SU-DHL-6 (cell line): Measurements from ENCODE around the gene KIAA1614.

ENCODE experiments used
- H2AFZ ChIP-seq: fragments of 200-600 bp; sonication (generic); 2 replicates; pipeline ENCODE4 v1.6.1; 2014; ENCODE audit warnings: low read depth, mild to moderate bottlenecking, moderate library complexity, mixed read lengths, antibody characterized with exemption, low read length; ENCODE audit not compliant: severe bottlenecking
- H3F3A ChIP-seq: fragments of 200-600 bp; shearing (Covaris generic); 2 replicates; pipeline ENCODE4 v1.6.0; 2016; ENCODE audit warnings: antibody characterized with exemption, mild to moderate bottlenecking; ENCODE audit not compliant: insufficient read depth
- H3K27ac ChIP-seq: fragments of 200-600 bp; sonication (generic); 2 replicates; pipeline ENCODE4 v1.5.1; 2016; ENCODE audit warnings: low read depth, mild to moderate bottlenecking, low read length, moderate library complexity, mixed read lengths
- H3K27me3 ChIP-seq: fragments of 200-600 bp; sonication (generic), shearing (Covaris generic); 2 replicates; pipeline ENCODE4 v1.6.0; 2014; ENCODE audit warnings: mild to moderate bottlenecking, low read length
- H3K36me3 ChIP-seq: fragments of 200-600 bp; sonication (generic); 2 replicates; pipeline ENCODE4 v1.6.1; 2014; ENCODE audit warnings: mild to moderate bottlenecking, low read length, mixed read lengths
- H3K4me2 ChIP-seq: fragments of 300-600, 200-600 bp; shearing (Covaris generic), sonication (generic); 2 replicates; pipeline ENCODE4 v1.6.0; 2014; ENCODE audit warnings: low read length, low read depth, mild to moderate bottlenecking; ENCODE audit not compliant: poor library complexity, severe bottlenecking
- H3K4me3 ChIP-seq: fragments of 200-600 bp; sonication (generic); 2 replicates; pipeline ENCODE4 v1.5.1; 2014; ENCODE audit warnings: antibody characterized with exemption, low read length, mild to moderate bottlenecking, mixed read lengths; ENCODE audit not compliant: insufficient read depth, poor library complexity, severe bottlenecking
- H3K79me2 ChIP-seq: fragments of 200-600 bp; sonication (generic); 2 replicates; pipeline ENCODE4 v1.6.1; 2014; ENCODE audit warnings: mild to moderate bottlenecking, low read length, moderate library complexity; ENCODE audit not compliant: insufficient read depth
- H3K9ac ChIP-seq: fragments of 200-600 bp; sonication (generic); 2 replicates; pipeline ENCODE4 v1.7.0; 2014; ENCODE audit warnings: mild to moderate bottlenecking, low read length
- H3K9me2 ChIP-seq: fragments of 200-600 bp; sonication (generic); replicated peaks from 2 replicates; pipeline ENCODE4 v1.6.1; 2014; ENCODE audit warnings: low read length; ENCODE audit not compliant: insufficient read depth
- H3K9me3 ChIP-seq: fragments of 200-600 bp; sonication (generic); 2 replicates; pipeline ENCODE4 v1.6.1; 2014; ENCODE audit warnings: low read length, mixed read lengths; ENCODE audit not compliant: insufficient read depth
- H4K20me1 ChIP-seq: fragments of 200-600 bp; sonication (generic); 2 replicates; pipeline ENCODE4 v1.6.1; 2014; ENCODE audit warnings: low read depth, mild to moderate bottlenecking, antibody characterized with exemption, low read length, moderate library complexity, mixed read lengths
- EZH2phosphoT487 ChIP-seq: fragments of 200-600 bp; sonication (generic), shearing (Covaris generic); conservative IDR thresholded peaks from 2 replicates; pipeline ENCODE4 v1.6.1; 2018; ENCODE audit warnings: mild to moderate bottlenecking, antibody characterized with exemption, low read length, moderate library complexity, mixed read lengths
- TF ChIP-seq, protein P1 (sequence below): fragments of 200-600 bp; sonication (generic); IDR thresholded peaks from one replicate; pipeline ENCODE4 v1.5.1; 2017; ENCODE audit warnings: antibody characterized with exemption, mild to moderate bottlenecking, low read length, moderate library complexity; ENCODE audit not compliant: insufficient read depth, poor library complexity, severe bottlenecking

KIAA1614 gene

DNA sequence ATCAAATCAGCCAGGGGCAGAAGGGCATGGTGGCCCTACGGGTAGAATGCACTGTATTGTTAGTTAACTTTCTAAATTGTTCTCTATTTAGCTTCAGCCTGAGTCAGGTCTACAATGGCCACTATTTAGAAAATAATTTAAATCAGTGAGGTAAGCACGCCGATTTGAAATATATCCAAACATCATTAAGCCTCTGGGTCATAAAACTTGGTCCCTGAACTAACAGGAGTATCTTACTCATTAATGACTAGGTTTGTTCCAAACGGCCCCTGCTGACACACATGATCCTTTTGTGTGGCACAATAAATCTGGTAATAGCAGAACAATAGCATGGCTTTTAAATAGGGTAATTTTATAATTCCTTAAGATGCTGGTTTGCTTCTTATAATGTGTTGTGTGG, 61.5 kb downstream of the KIAA1614 start:
- no peaks in the 10 kb centered on the region for H3F3A ChIP-seq
- H3K4me2 ChIP-seq, result no peak overlapping the region
- no peak overlapping the region for H3K9ac ChIP-seq
- H4K20me1 ChIP-seq, result no peaks in the 10 kb centered on the region
- no peaks in the 10 kb centered on the region for H3K79me2 ChIP-seq
- no peaks in the 10 kb centered on the region for H3K9me3 ChIP-seq
- H2AFZ ChIP-seq, result no peak overlapping the region
- H3K27me3 ChIP-seq, result no peaks in the 10 kb centered on the region
- H3K9me2 ChIP-seq, result no peaks in the 10 kb centered on the region
- H3K4me3 ChIP-seq, result no peak overlapping the region
- H3K27ac ChIP-seq, result no peak overlapping the region
- H3K36me3 ChIP-seq, result 0 out of 2 replicates have a peak, but pooled peaks cover 7% of the 10 kb centered on the region
- TF ChIP-seq EZH2phosphoT487, result no peak

DNA sequence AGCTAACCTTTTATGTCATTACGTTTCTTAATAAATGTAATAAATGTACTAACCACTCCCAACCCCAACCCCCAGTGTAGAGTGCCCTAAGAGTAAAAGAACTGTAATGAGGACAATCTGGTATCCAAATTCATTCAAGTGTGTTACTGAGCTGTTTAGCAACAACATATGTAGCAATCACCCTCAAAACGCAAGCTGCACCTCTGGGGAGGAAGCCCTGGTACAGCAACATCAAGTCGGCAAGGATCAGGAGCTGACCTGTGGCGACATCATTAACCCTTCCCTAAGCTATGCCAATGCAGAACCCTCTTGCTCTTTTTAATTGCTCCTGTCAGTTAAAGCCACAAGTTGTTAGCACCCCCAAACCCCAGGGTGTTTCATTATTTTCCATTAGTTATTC, 62.9 kb downstream of the KIAA1614 start:
- H3K4me2 ChIP-seq, result no peak overlapping the region
- no peaks in the 10 kb centered on the region for H4K20me1 ChIP-seq
- no peaks in the 10 kb centered on the region for H3K79me2 ChIP-seq
- H3K27ac ChIP-seq, result no peak overlapping the region
- H3K4me3 ChIP-seq, result no peak overlapping the region
- no peak overlapping the region for H3K9ac ChIP-seq
- H2AFZ ChIP-seq, result no peak overlapping the region
- H3K9me2 ChIP-seq, result no peaks in the 10 kb centered on the region
- H3K27me3 ChIP-seq, result no peaks in the 10 kb centered on the region
- TF ChIP-seq EZH2phosphoT487, result no peak
- TF ChIP-seq, protein P1, sequence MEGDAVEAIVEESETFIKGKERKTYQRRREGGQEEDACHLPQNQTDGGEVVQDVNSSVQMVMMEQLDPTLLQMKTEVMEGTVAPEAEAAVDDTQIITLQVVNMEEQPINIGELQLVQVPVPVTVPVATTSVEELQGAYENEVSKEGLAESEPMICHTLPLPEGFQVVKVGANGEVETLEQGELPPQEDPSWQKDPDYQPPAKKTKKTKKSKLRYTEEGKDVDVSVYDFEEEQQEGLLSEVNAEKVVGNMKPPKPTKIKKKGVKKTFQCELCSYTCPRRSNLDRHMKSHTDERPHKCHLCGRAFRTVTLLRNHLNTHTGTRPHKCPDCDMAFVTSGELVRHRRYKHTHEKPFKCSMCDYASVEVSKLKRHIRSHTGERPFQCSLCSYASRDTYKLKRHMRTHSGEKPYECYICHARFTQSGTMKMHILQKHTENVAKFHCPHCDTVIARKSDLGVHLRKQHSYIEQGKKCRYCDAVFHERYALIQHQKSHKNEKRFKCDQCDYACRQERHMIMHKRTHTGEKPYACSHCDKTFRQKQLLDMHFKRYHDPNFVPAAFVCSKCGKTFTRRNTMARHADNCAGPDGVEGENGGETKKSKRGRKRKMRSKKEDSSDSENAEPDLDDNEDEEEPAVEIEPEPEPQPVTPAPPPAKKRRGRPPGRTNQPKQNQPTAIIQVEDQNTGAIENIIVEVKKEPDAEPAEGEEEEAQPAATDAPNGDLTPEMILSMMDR, result no peak
- H3K9me3 ChIP-seq, result no peaks in the 10 kb centered on the region
- H3K36me3 ChIP-seq, result 0 out of 2 replicates have a peak, but pooled peaks cover 7% of the 10 kb centered on the region
- no peaks in the 10 kb centered on the region for H3F3A ChIP-seq

DNA sequence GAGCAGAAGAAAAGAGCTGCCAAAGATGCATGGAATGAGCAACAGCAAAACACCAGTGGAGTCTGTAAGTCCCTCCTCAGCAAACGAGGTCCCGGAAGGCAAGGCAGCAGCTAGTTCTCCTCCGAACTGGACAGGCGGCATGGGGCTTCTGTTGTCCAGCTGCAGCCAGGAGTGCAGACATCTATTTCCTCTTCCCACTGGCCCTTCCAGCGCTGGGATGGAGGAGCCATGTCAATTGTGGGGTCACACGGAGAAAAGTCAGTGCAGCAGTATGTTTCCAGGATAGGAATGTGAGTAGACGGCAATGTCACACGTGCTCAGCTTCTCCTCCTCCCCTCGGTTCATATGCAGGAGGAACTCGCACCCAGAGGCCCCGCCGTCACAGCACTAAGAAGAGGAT, 63.5 kb downstream of the KIAA1614 start:
- no peak overlapping the region for H3K4me2 ChIP-seq
- no peak overlapping the region for H3K9ac ChIP-seq
- H3K9me2 ChIP-seq, result no peaks in the 10 kb centered on the region
- H3K36me3 ChIP-seq, result 0 out of 2 replicates have a peak, but pooled peaks cover 7% of the 10 kb centered on the region
- H3K27ac ChIP-seq, result no peak overlapping the region
- no peak overlapping the region for H3K4me3 ChIP-seq
- H4K20me1 ChIP-seq, result no peaks in the 10 kb centered on the region
- no peak overlapping the region for H2AFZ ChIP-seq
- no peaks in the 10 kb centered on the region for H3K9me3 ChIP-seq
- no peaks in the 10 kb centered on the region for H3F3A ChIP-seq
- H3K27me3 ChIP-seq, result no peaks in the 10 kb centered on the region
- TF ChIP-seq EZH2phosphoT487, result no peak
- TF ChIP-seq, protein P1, result no peak
- H3K79me2 ChIP-seq, result no peaks in the 10 kb centered on the region

DNA sequence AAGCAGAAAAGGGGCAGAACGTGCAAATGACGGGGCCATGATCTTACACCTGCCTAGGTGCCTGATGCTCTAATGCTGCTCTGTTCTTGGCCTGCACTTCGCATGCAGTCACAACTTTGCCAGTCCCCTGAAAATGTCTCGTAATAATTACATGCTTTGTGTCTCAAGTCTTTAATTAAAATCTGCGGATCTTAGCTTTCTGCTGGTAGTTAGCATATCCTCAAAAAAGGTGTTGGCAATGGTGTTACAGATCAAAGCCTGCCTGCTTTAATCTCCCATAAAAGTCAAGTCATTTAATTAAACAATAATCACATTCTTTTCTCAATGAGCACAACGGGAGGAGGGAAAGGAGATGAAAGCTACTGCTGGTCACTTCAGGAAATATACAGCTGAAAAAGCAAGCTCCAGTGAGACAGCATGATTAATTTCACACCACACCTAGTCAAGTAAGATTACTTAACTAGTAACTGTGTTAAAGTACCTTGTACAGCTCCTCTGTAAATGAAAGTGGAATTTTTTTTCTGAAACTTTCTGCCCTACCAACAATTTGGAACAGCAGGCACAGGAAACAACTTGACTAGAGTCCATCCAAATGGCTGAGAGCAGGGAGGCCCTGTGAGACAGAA, 64.1 kb downstream of the KIAA1614 start:
- Histone ChIP-seq H3K36me3 (peaks cover 7% of the 10 kb centered on the region; the same call in 1 of the 2 replicates), H3K4me2 (no peak overlapping the region), H3K9me2 (no peaks in the 10 kb centered on the region), H3K9me3 (no peaks in the 10 kb centered on the region), H4K20me1 (no peaks in the 10 kb centered on the region), H3K27ac (no peak overlapping the region), H3K9ac (no peak overlapping the region), H3K4me3 (no peak overlapping the region), H3F3A (no peaks in the 10 kb centered on the region), H3K27me3 (no peaks in the 10 kb centered on the region), H3K79me2 (no peaks in the 10 kb centered on the region), H2AFZ (no peak overlapping the region)
- no peak for TF ChIP-seq EZH2phosphoT487
- TF ChIP-seq, protein P1, result no peak
